ENCODE results near the gene TBL1Y. TPM values are rescaled to one million over a fixed set of nuclear protein-coding genes. Genes with fewer than 3 reads are reported as not detected.

TBL1Y gene
- total RNA-seq, 4 donors from 2014 or later, result 0.81 to 1.3 TPM; not detected in 2

DNA sequence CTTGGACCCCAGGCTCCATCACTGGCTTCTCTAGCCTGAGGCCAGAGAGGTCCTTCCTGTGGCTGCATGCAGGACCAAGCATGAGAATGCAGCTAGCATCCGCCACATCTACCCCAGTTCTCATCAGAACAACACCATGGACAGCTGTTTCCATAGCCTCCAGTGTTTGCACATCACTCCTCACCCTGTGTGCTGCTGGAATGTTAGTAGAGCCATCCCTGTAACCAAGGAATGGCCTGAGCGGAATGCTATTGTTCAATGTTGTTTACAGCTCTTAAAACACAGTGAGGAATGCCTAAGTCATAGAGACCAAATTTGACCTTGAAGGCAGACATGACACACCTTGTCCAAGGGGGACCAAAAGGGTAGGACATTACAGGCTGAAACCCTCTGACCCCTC lies 183.9 kb downstream of the TBL1Y start:
- intact Hi-C loops (cut with DNase I; ENCODE audit: low total_unique reads), result no loop called here
- 100% methylated on average over 2 of the region's 2 CpGs; no CpG with 5 or more reads in 1 of the 2 donors for WGBS, 2 donors
- DNase-seq (ENCODE audit: low spot score in 2 of 2), result no peak
- TF ChIP-seq, protein P1, sequence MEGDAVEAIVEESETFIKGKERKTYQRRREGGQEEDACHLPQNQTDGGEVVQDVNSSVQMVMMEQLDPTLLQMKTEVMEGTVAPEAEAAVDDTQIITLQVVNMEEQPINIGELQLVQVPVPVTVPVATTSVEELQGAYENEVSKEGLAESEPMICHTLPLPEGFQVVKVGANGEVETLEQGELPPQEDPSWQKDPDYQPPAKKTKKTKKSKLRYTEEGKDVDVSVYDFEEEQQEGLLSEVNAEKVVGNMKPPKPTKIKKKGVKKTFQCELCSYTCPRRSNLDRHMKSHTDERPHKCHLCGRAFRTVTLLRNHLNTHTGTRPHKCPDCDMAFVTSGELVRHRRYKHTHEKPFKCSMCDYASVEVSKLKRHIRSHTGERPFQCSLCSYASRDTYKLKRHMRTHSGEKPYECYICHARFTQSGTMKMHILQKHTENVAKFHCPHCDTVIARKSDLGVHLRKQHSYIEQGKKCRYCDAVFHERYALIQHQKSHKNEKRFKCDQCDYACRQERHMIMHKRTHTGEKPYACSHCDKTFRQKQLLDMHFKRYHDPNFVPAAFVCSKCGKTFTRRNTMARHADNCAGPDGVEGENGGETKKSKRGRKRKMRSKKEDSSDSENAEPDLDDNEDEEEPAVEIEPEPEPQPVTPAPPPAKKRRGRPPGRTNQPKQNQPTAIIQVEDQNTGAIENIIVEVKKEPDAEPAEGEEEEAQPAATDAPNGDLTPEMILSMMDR (IDR thresholded peaks at IDR 0.05), result no peak
- no peak for TF ChIP-seq POLR2A (IDR thresholded peaks at IDR 0.05)
- H3K4me3 ChIP-seq (ENCODE audit: low read depth, poor library complexity, severe bottlenecking), result no peak overlapping the region

DNA sequence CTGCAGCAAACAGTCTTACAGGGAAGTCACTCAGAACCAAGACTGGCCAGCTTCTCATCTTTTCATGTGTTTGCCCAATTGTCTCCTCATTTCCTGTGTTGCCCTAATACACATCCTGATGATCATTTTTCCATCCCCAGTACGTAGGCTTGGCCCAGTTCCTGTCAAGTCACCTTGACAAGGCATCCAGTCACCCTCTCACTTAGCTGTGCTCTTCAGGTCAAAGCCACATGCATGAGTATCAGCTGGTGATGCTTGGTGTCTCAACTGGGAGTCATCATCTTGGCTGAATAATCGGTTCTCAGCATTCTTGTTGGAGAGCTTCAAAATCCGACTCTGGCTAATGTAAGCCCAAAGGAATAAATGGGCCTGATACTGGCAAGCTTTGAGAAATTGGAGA lies 186.5 kb downstream of the TBL1Y start:
- H3K4me3 ChIP-seq (ENCODE audit: low read depth, poor library complexity, severe bottlenecking), result no peak overlapping the region
- 88% methylated on average over 3 of the region's 3 CpGs; no CpG with 5 or more reads in 1 of the 2 donors for WGBS, 2 donors
- no peak for TF ChIP-seq POLR2A (IDR thresholded peaks at IDR 0.05)
- TF ChIP-seq, protein P1 (IDR thresholded peaks at IDR 0.05), result no peak
- intact Hi-C loops (cut with DNase I; ENCODE audit: low total_unique reads), result no loop called here
- DNase-seq (ENCODE audit: low spot score in 2 of 2), result no peak

DNA sequence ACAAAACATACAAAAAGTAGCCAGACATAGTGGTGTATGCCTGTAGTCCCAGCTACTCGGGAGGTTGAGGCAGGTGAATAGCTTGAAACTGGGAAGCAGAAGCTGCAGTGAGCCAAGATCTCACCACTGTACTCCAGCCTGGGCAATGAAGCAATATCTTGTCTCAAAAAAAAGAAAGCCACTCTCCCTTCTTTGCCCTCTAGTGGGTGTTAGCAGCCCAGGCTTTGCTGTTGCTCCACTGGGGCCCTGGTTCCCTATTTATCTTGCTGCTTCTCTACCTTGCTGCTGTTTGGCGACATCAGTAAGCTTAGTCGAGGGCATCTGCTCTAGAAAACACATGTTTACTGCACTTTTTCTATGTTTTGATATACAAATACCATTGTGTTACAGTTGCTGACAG lies 189.2 kb downstream of the TBL1Y start:
- 91% methylated on average over 3 of the region's 3 CpGs; no CpG with 5 or more reads in 1 of the 2 donors for WGBS, 2 donors
- DNase-seq (ENCODE audit: low spot score in 2 of 2), result no peak

DNA sequence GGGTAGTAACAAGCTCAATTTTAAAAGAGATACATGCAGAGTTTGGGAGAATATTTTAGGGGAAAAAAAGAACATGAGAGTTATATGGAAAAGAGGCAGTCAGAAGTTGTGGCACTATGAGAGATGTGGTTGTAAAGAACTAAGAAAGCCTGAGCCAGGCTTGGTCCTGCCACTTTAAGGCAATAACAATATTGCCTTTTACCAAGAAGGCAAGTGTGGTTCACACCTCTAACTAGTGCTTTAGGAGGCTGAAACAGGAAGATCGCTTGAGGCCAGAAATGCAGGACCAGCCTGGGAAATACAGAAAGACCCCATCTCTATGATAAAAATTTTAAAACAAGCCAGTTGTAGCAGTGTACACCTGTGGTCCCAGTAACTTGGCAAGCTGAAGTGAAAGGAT lies 192.2 kb downstream of the TBL1Y start:
- intact Hi-C loops (cut with DNase I; ENCODE audit: low total_unique reads), result no loop called here
- 93% methylated on average over 1 of the region's 1 CpG; no CpG with 5 or more reads in 1 of the 2 donors for WGBS, 2 donors
- no peak for DNase-seq (ENCODE audit: low spot score in 2 of 2)
- no peak overlapping the region for H3K4me3 ChIP-seq (ENCODE audit: low read depth, poor library complexity, severe bottlenecking)
- TF ChIP-seq, protein P1 (IDR thresholded peaks at IDR 0.05), result no peak
- TF ChIP-seq POLR2A (IDR thresholded peaks at IDR 0.05), result no peak

More for the DNA sequence above, 189.2 kb downstream of the TBL1Y start:
- no peak for TF ChIP-seq POLR2A (IDR thresholded peaks at IDR 0.05)
- TF ChIP-seq, protein P1 (IDR thresholded peaks at IDR 0.05), result no peak
- no peak overlapping the region for H3K4me3 ChIP-seq (ENCODE audit: low read depth, poor library complexity, severe bottlenecking)
- intact Hi-C loops (cut with DNase I; ENCODE audit: low total_unique reads), result no loop called here

DNA sequence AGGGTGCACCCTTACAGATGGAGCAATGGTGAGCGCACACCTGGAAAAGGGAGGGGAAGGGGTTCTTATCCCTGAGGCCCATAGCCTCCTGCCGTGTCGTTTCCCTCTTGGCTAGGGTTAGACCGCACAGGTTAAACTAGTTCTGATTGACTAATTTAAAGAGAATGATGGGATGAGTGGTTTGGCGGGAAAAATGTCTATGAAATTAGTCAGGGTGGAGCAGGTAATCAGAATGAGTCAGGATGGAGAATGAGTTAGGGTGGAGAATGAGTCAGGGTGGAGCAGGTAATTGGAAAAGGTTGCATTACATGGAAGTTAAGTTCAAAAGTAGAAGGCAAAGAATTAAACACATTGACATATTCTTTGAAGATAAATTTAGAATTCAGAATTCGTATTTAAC lies 196.7 kb downstream of the TBL1Y start:
- no peak overlapping the region for H3K4me3 ChIP-seq (ENCODE audit: low read depth, poor library complexity, severe bottlenecking)
- intact Hi-C loops (cut with DNase I; ENCODE audit: low total_unique reads), result no loop called here
- no peak for DNase-seq (ENCODE audit: low spot score in 2 of 2)
- 53% methylated on average over 6 of the region's 6 CpGs; no CpG with 5 or more reads in 1 of the 2 donors for WGBS, 2 donors
- TF ChIP-seq, protein P1 (IDR thresholded peaks at IDR 0.05), result no peak
- TF ChIP-seq POLR2A (IDR thresholded peaks at IDR 0.05), result no peak

DNA sequence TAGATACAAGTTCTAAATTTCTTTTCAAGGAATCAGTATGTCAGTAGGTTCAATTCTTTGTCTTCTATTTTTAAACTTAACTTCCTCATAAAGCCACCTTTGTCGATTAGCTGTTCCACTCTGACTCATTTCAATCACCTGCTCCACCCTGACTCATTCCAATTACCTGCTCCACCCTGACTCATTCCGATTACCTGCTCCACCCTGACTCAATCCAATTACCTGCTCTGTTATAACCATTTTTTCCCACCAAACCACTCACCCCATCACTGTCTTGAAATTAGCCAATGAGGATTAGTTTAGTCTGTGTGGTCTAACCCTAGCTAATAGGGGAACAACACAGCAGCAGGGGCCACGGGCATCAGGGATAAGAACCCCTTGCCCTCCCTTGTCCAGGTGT lies 199.6 kb downstream of the TBL1Y start:
- no peak for TF ChIP-seq POLR2A (IDR thresholded peaks at IDR 0.05)
- TF ChIP-seq, protein P1 (IDR thresholded peaks at IDR 0.05), result no peak

More for the DNA sequence above, 199.6 kb downstream of the TBL1Y start:
- DNase-seq (ENCODE audit: low spot score in 2 of 2), result no peak
- intact Hi-C loops (cut with DNase I; ENCODE audit: low total_unique reads), result no loop called here
- H3K4me3 ChIP-seq (ENCODE audit: low read depth, poor library complexity, severe bottlenecking), result no peak overlapping the region
- WGBS, 2 donors, result 57% methylated on average over 3 of the region's 3 CpGs; no CpG with 5 or more reads in 1 of the 2 donors
